HG02610 (cell line): ENCODE measurements around the gene PSAP.

Experiments
- ATAC-seq: cut with Tn5 transposase; IDR thresholded peaks from one replicate; pipeline ENCODE4 v1.9.1; 2021; ENCODE audit warnings: mild to moderate bottlenecking, moderate library complexity; ENCODE audit not compliant: unreplicated experiment

The PSAP gene

DNA sequence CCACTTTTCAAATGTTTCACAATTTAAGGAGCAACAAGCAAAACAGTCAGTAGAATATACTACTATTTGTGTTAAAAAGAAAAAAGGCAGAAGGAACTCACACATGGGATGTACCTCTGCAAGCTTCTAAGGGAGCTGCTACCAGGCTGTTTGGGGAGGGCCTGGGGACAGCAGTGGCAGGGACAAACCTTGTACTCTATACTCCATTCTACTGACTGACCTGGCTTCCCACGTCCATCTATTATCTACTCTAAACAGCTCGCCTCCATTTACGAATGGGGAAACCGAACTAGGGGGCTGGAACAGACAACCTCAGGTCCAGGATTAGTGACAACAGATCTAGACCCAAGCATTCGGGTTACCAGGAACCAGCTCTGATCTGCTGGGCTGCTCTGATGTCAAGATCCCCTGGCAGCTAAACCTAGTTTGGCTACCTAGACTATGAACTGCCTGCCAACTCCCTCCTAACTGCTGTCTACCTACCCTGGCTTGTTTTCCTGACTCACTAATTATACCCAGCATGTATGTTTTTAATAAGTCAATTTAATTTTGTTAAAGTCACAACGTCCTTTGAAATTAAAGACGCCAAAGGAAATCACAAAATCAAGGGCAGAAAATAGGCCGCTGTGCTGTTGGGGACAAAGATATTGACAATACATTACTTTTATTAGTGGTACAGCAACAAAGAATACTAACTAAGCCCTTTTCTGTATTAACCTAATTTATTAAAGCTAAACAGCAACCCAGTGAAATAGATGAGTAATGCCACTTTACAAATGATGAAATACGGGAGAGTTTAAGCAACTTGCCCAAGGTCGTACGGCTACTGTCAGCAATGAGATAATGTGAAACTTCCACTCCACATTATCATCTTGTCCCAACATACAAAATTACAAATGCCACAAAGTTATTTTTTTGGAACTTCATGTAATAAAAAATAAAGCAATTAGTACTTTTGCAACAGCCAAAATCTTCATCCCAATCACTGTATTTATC, 5.3 kb downstream of the PSAP start:
- ATAC-seq, result no peak

- ATAC-seq, result no peak
These were observed 6.4 kb downstream of the PSAP start for GRCh38 chr10:71844695-71845094.

DNA sequence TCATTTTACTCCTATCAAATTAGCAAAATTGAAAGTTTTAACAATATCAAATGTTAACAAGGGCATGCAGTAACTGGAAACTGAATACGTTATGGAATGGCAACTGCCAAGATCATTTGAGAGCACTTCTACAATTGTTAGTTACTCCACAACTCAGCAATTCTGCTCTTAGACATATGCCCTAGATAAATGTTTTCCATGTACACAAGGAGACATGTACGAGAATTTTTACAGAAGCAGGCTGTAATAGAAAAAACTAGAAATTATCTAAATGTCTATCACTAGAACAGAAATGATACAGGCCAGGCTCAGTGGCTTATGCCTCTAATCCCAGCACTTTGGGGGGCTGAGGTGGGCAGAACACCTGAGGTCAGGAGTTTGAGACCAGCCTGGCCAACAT, 7.0 kb downstream of the PSAP start:
- ATAC-seq, result no peak

- no peak for ATAC-seq
These were observed 8.0 kb downstream of the PSAP start for GRCh38 chr10:71842856-71843686.

- ATAC-seq, result no peak
These were observed 8.6 kb downstream of the PSAP start for GRCh38 chr10:71842422-71842821.

GRCh38 chr10:71840958-71841335, 10.1 kb downstream of the PSAP start:
- ATAC-seq, result no peak

- ATAC-seq, result no peak
These were observed 10.7 kb downstream of the PSAP start for GRCh38 chr10:71840177-71840957.

GRCh38 chr10:71838264-71839211, 12.5 kb downstream of the PSAP start:
- ATAC-seq, result no peak

GRCh38 chr10:71837098-71837827, 13.8 kb downstream of the PSAP start:
- ATAC-seq, result no peak

- ATAC-seq, result peak; percentile 21
These were observed 14.5 kb downstream of the PSAP start for GRCh38 chr10:71836596-71836974.

GRCh38 chr10:71835671-71836595, 15.1 kb downstream of the PSAP start:
- peak; percentile 90 for ATAC-seq

DNA sequence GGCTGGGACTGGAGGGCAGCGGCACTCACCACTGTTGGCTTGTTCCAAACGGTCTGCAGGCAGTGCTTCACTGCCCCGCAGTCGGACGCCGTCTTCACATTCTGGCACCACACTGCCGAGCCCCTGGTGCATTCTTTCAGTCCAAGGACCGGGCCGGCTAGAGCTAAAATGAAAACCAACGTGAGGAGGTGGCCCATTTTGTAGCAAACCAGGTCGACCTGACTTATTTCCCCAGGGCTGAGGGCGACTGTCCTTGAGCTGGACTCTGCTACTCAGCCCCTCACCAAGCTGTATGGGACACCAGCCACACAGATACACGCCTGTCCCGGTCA, 16.7 kb downstream of the PSAP start:
- ATAC-seq, result no peak

DNA sequence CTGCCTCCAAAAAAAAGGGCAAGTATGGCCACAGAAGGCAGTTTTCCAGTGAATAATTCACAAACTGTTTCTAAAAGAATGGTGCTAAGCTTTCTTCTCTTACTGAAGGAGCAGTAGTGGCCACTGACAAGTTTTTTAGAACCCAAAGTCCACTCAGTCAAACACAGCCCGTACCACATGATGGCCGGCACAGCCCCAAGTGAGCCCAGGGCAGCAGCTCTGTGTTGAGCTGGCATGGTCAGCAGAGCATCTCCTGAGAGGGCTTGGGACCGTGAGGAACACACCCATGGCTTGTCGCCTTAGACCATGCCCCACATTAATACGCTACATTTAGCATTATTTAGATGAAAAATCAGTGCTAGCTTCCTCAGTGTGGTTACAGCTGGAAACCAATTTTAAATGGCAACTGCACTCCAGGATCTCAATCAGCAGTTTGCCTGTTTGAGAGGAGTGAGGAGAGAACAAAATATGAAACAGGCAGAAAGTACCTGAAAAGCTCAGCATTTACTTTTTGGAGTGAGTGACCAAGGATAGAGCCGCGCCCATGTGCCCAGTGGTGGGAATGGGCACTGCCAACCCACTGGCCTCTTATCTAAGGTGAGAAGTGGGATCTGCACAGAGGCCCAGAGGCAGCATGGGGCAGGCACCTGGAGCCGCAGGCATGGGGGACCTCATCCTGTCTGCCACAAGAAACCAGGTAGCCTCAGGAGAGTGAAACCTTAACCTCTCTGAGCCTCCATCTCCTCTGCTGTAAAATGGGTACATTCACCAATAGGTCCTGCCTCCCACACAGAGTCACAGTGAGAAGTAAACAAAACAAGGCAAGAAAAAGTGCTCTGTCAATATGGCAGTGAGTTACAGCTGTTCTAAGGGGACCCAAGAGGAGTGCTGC, 17.4 kb downstream of the PSAP start:
- ATAC-seq, result no peak

- ATAC-seq, result no peak
These were observed 18.1 kb downstream of the PSAP start for GRCh38 chr10:71832967-71833366.

- no peak for ATAC-seq
These were observed 19.2 kb downstream of the PSAP start for GRCh38 chr10:71831646-71832552.

DNA sequence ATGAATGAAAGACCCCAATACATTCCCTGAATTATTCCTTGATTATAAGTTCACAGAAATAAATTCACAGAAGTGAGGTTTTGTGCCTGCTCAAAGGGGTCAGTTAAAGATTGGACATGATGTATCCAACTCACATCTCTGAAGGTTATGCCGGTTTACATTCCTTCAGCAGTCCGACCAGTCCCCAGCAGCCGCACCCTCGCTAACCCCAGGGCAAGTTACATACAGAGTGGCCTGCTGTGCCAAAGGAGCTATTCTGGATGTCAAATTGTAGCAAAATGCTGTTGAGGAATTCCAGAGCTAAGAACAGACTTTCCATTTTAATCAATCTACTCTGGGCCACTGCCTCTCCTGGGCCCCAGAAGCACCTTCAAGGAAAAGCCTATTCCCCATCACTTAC, 20.3 kb downstream of the PSAP start:
- ATAC-seq, result no peak
